ENCODE data around the gene SBF2. TPM values are rescaled to one million over a fixed set of nuclear protein-coding genes. Genes with fewer than 3 reads are reported as not detected.
A peak's percentile ranks its signal among the peaks of the same experiment; 100 is the strongest.
"Not testable (repeated sequence)": the region's sequence is repeated elsewhere in the genome, so short reads cannot be mapped to it uniquely, and the experiment has no call there.

The SBF2 gene
- total RNA-seq, 1 experiment from 2014 or later = 23.1 TPM

GRCh38 chr11:10067629-10068300 lies 226.3 kb downstream of the SBF2 start:
- no peak for DNase-seq (ENCODE audit: low read depth)

DNA sequence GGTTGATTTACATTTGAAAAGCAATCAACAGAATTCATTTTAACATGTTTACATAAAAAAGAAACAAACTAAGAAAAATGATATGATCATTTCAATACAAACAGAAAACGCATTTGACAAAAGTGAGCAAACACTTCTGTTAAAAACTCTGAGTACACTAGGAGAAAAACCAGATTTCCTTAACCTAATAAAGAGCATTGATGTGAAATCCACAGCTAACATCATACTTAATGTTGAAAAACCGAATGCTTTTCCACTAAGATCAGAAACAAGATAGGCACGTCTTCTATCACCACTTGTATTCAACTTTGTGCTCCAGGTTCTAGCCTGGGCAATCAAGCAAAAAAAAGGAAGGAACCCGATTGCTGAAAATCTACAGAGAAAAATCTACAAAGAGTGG lies 227.6 kb downstream of the SBF2 start:
- no peak for DNase-seq (ENCODE audit: low read depth)

DNA sequence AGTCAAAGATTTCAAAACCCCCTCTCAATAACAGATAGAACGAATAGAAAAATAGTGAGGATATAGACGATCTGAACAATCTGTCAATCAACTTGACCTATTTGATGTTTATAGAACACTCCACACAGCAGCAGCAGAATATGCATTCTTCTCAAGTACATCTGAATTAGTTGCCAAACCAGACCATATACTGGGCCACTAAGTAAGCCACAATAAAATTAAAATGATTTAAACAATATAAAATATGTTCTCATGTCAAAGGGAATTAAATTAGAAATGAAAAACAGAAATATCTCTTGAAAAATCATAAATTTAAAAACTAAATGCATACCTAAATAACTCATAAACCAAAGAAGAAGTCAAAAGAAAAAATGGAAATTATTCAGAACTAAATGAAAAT lies 229.2 kb downstream of the SBF2 start:
- DNase-seq (ENCODE audit: low read depth) = no peak

DNA sequence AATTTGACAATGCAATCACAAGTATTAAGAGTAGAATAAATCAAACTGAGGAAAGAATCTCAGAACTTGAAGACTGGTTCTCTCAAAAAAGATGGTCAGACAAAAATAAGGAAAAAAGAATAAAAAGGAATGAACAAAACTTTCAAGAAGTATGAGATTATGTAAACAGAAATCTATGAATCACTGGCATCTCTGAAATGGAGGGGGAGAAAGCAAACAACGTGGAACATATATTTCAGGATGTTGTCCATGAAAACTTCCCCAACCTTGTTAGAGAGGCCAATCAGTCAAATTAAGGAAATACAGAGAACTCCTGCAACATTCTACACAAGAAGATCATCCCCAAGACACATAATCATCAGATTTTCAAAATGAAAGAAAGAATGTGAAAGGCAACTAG lies 235.7 kb downstream of the SBF2 start:
- DNase-seq (ENCODE audit: low read depth) = no peak

- no peak for DNase-seq (ENCODE audit: low read depth)
These were observed 242.0 kb downstream of the SBF2 start for GRCh38 chr11:10051868-10052586.

DNA sequence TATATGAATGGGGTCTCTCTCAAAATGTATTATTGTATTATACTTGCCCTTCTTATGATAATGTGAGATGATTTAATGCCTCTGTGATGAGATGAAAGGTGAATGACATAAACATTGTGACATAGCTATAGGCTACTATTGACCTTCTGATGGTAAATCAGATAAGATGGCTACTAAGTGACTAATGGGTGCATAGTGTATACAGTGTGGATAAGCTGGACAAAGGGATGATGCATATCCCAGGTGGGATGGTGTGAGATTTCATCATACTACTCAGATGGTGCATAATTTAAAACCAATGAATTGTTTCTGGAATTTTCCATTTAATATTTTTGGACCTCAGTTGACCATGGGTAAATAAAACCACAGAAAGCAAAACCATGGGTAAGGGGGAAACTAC lies 243.5 kb downstream of the SBF2 start:
- DNase-seq (ENCODE audit: low read depth) = peak; percentile 32

GRCh38 chr11:10049756-10050155 lies 244.3 kb downstream of the SBF2 start:
- DNase-seq (ENCODE audit: low read depth) = no peak

DNA sequence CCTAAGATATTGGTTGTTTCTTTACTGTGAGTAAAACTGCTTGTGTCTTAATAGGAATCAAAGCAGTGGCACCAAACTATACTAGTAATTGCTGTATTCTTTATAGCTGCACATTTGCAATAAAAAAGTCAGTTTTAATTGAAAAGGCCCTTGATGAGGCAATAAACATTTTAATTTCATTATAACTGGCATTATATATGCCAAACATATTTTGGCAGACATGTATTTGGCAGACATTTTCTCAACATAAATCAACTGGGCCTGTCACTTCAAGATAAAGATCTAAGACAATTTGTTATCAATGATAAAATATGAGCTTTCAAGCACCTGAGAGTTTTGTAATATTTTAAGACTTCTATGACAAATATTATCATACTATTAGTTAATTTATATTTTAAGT lies 245.7 kb downstream of the SBF2 start:
- no peak for DNase-seq (ENCODE audit: low read depth)

DNA sequence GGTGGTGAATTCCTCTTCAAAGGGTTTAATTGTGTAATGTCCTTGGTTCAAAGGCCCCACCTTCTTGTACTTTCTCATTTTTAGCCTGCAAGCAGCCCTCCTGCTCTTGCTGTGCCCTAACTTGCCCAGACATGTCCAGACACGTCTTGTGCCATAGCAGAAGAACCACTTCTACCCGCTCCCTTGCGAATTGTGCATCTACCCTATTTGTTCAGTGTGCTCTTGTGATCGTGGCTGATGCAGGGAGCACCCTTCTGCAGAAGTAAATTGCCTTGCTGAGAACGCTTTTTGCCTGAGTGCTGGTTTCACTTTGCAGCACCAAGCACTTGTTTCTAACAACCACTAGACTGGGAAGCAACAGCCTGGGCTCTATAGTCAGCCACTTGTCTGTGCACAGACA lies 249.4 kb downstream of the SBF2 start:
- DNase-seq (ENCODE audit: low read depth) = peak; percentile 14

GRCh38 chr11:10042699-10043098 lies 251.3 kb downstream of the SBF2 start:
- DNase-seq (ENCODE audit: low read depth) = no peak

GRCh38 chr11:10041748-10042446 lies 252.1 kb downstream of the SBF2 start:
- no peak for DNase-seq (ENCODE audit: low read depth)

GRCh38 chr11:10041332-10041731 lies 252.7 kb downstream of the SBF2 start:
- DNase-seq (ENCODE audit: low read depth) = no peak

GRCh38 chr11:10038521-10039302 lies 255.3 kb downstream of the SBF2 start:
- no peak for DNase-seq (ENCODE audit: low read depth)

- not testable (repeated sequence) for DNase-seq (ENCODE audit: low read depth)
These were observed 258.1 kb downstream of the SBF2 start for GRCh38 chr11:10035932-10036331.

DNA sequence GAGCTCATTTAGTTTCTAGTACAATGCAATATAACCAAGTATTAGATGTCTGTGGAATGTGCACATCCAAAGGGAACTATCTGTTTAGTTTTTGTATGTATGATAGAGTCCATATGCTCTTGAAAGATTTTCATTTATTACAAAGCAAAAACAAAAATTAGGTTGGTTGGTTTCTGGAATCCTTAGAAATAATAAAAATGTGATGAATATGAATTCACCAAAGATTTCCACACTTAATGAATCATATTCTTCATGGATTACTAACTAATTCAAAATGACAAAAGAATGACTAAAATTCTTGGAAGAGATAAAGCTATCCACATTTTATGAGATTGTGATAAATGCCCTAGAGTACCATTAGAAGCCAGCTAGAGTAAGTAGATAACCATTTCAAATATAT lies 261.1 kb downstream of the SBF2 start:
- no peak for DNase-seq (ENCODE audit: low read depth)

DNA sequence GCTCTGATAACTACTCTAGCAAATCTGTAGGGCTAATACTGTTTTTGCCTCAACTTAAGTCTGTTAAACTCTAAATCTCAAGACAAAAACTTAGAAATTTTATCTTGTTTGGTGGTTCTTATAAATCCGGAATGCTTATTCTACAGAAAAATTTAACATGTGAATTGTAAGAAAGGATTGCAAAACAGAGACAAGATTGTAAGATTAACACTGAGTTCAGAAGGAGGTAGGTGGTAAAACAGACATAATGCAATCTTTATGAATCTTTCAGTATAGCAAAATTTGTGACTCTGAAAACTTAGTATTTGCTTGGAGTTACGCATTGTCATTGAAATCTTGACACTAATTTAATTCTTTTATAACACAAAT lies 263.9 kb downstream of the SBF2 start:
- DNase-seq (ENCODE audit: low read depth) = no peak

GRCh38 chr11:10029386-10030121 lies 264.5 kb downstream of the SBF2 start:
- no peak for DNase-seq (ENCODE audit: low read depth)

DNA sequence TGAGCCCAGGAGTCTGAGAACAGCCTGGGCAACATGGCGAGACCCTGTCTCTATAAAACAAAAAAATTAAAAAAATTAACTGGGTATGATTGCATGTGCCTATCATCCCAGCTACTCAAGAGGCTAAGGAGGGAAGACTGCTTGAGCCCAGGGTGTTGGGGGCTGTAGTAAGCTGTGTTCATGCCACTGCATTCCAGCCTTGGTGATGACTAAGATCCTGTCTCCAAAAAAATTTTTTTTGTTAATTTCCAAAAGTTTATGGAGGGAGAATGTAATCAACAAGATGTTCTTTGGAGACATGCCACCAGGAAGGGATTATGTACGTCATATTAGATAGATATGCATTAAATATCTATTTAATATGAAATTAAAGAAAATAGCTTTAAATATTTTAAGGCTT lies 267.5 kb downstream of the SBF2 start:
- DNase-seq (ENCODE audit: low read depth) = peak; percentile 22

DNA sequence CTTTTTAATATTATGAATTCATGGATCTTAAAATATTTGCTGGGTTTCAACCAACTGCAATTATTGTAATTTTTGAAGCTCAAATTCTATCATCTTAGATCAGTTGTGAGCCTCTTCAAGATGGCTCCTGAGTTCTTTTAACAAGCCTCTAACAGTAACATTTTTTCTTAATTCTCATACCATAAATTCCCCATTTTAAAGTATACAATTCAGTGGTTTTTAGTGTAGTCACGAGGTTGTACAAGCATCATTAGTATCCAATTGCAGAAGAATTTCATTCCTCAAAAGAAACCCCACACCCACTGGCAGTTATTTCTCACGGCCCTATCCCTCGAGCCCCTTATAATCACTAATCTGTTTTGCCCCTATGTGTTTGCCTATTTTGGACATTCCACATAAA lies 270.8 kb downstream of the SBF2 start:
- no peak for DNase-seq (ENCODE audit: low read depth)

DNA sequence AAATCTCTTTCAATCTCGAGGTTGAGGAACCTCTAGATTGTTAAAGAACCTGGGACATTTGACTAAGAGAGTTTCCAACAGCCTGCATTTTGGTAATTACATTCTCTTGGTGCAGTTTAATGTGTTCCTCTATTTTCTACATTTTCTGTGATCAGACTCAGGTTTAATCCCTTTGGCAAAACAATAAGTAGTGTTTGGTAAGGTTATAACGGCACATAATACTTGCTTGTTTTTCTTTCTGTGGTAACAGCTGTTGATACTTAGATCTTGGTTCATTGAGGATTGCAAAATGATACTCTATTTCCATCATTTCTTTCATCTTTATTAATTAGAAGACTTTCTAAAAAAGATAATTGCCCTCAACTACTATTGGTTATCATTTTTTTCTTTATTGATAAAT lies 271.3 kb downstream of the SBF2 start:
- DNase-seq (ENCODE audit: low read depth) = no peak

GRCh38 chr11:10021563-10021962 lies 272.5 kb downstream of the SBF2 start:
- DNase-seq (ENCODE audit: low read depth) = no peak

Data from HT1080 (cell line).